HEK293 (cell line): Measurements from ENCODE around the gene NAXE.

Experiments used
- CTCF ChIA-PET: fragments of 350-600 bp; formaldehyde crosslinking; extraction: SDS; loops from one replicate; lab custom pipeline; 2021; ENCODE audit warnings: antibody characterized with exemption; lab: Yijun Ruan, JAX
- POLR2A ChIA-PET: fragments of 300-600 bp; formaldehyde crosslinking; extraction: SDS; loops from one replicate; lab custom pipeline; 2020; ENCODE audit warnings: antibody characterized with exemption, inconsistent platforms; lab: Yijun Ruan, JAX
- H3K27ac ChIP-seq: fragments of 200-500 bp; sonication (Bioruptor generic); 2 replicates; pipeline ENCODE4 v1.5.1; 2014; ENCODE audit warnings: low read depth, low read length, control low read depth, inconsistent platforms; ENCODE audit errors: extremely low read depth
- H3K36me3 ChIP-seq, 2 experiments: fragments of 200-500 bp in 1 of 2; sonication (Bioruptor generic) in 1 of 2; 1 replicate in 1 of 2; 2 replicates in 1 of 2; pipeline ENCODE4 v1.5.1; 2014 to 2017; ENCODE audit warnings: inconsistent platforms in 2 of 2, low read length in 2 of 2; ENCODE audit not compliant: control insufficient read depth in 2 of 2, insufficient read depth in 1 of 2
- H3K4me1 ChIP-seq: fragments of 200-500 bp; sonication (Bioruptor generic); 2 replicates; pipeline ENCODE4 v1.5.1; 2014; ENCODE audit warnings: mild to moderate bottlenecking, low read length, inconsistent platforms; ENCODE audit not compliant: control insufficient read depth, insufficient read depth
- H3K4me3 ChIP-seq: 2 replicates; pipeline ENCODE4 v1.5.1; 2011; ENCODE audit warnings: low read depth, mild to moderate bottlenecking, control low read depth, low read length, moderate library complexity
- H3K9me3 ChIP-seq: fragments of 200-500 bp; sonication (Bioruptor generic); 2 replicates; pipeline ENCODE4 v1.5.1; 2014; ENCODE audit warnings: low read depth, low read length, inconsistent platforms; ENCODE audit not compliant: control insufficient read depth, insufficient read depth
- HOXA7 ChIP-seq: sonication (generic); formaldehyde crosslinking; IDR thresholded peaks from 2 replicates; pipeline ENCODE4 v1.8.1; 2022; ENCODE audit warnings: missing genetic modification reagents, borderline replicate concordance
- HOXD13 ChIP-seq: sonication (generic); formaldehyde crosslinking; IDR thresholded peaks from 2 replicates; pipeline ENCODE4 v1.8.0; 2022; ENCODE audit warnings: missing genetic modification reagents, borderline replicate concordance
- PRDM1 ChIP-seq: fragments of 450-650 bp; formaldehyde crosslinking; IDR thresholded peaks from 2 replicates; pipeline ENCODE4; 2016; ENCODE audit warnings: missing biosample characterization, missing genetic modification characterization
- ZNF140 ChIP-seq: fragments of 450-650 bp; formaldehyde crosslinking; IDR thresholded peaks from 2 replicates; pipeline ENCODE4 v1.5.1; 2016; ENCODE audit warnings: missing biosample characterization, missing genetic modification characterization
- ZNF157 ChIP-seq: fragments of 450-650 bp; formaldehyde crosslinking; IDR thresholded peaks from 2 replicates; pipeline ENCODE4 v1.5.1; 2016; ENCODE audit warnings: missing biosample characterization, missing genetic modification characterization
- ZNF174 ChIP-seq: fragments of 450-650 bp; formaldehyde crosslinking; IDR thresholded peaks from 2 replicates; pipeline ENCODE4 v1.5.0; 2017; ENCODE audit warnings: missing biosample characterization, mild to moderate bottlenecking, missing genetic modification characterization
- ZNF19 ChIP-seq: fragments of 450-650 bp; formaldehyde crosslinking; IDR thresholded peaks from 2 replicates; pipeline ENCODE4; 2016; ENCODE audit warnings: missing biosample characterization, missing genetic modification characterization, low read depth
- ZNF274 ChIP-seq, 2 experiments: fragments of 200-500 bp in 1 of 2; fragments of 450-650 bp in 1 of 2; sonication (Bioruptor generic) in 1 of 2; formaldehyde crosslinking in 1 of 2; IDR thresholded peaks; 2 replicates each; pipeline versions ENCODE4 v1.5.1 to v1.6.1; 2014 to 2016; ENCODE audit warnings: borderline replicate concordance in 1 of 2, inconsistent platforms in 1 of 2, low read length in 1 of 2, missing biosample characterization in 1 of 2, missing genetic modification characterization in 1 of 2
- ZNF335 ChIP-seq: fragments of 450-650 bp; formaldehyde crosslinking; conservative IDR thresholded peaks from 2 replicates; pipeline ENCODE4 v1.5.1; 2016; ENCODE audit warnings: missing biosample characterization, missing genetic modification characterization
- ZNF544 ChIP-seq: fragments of 450-650 bp; formaldehyde crosslinking; IDR thresholded peaks from 2 replicates; pipeline ENCODE4 v1.5.0; 2017; ENCODE audit warnings: missing biosample characterization, missing genetic modification characterization
- ZNF585B ChIP-seq: fragments of 450-650 bp; formaldehyde crosslinking; IDR thresholded peaks from 2 replicates; pipeline ENCODE4 v1.5.1; 2016; ENCODE audit warnings: missing biosample characterization, missing genetic modification characterization
- ZNF670 ChIP-seq: fragments of 450-650 bp; formaldehyde crosslinking; IDR thresholded peaks from 2 replicates; pipeline ENCODE4 v1.5.1; 2016; ENCODE audit warnings: missing biosample characterization, missing genetic modification characterization, low read depth
- ZNF747 ChIP-seq: fragments of 450-650 bp; formaldehyde crosslinking; IDR thresholded peaks from 2 replicates; pipeline ENCODE4 v1.5.1; 2016; ENCODE audit warnings: missing biosample characterization, missing genetic modification characterization
- ZNF768 ChIP-seq: fragments of 450-650 bp; formaldehyde crosslinking; IDR thresholded peaks from 2 replicates; pipeline ENCODE4 v1.5.1; 2018; ENCODE audit warnings: missing biosample characterization, mild to moderate bottlenecking, missing genetic modification characterization
- ZNF837 ChIP-seq: fragments of 450-650 bp; formaldehyde crosslinking; IDR thresholded peaks from 2 replicates; pipeline ENCODE4 v1.5.1; 2016; ENCODE audit warnings: missing biosample characterization, missing genetic modification characterization
- TF ChIP-seq, protein P1 (sequence below): fragments of 450-650 bp; formaldehyde crosslinking; IDR thresholded peaks from 2 replicates; pipeline ENCODE4 v1.5.1; 2017; ENCODE audit warnings: missing biosample characterization, missing genetic modification characterization
- TF ChIP-seq, protein P2 (sequence below): fragments of 450-650 bp; formaldehyde crosslinking; IDR thresholded peaks from 2 replicates; pipeline ENCODE4 v1.5.1; 2016; ENCODE audit warnings: missing biosample characterization, missing genetic modification characterization, low read depth
- TF ChIP-seq, protein P3 (sequence below): sonication (generic); formaldehyde crosslinking; IDR thresholded peaks from 2 replicates; pipeline ENCODE4 v1.8.1; 2022; ENCODE audit warnings: mild to moderate bottlenecking, moderate library complexity, missing genetic modification reagents
- TF ChIP-seq, protein P4 (sequence below): fragments of 450-650 bp; formaldehyde crosslinking; IDR thresholded peaks from 2 replicates; pipeline ENCODE4 v1.5.1; 2016; ENCODE audit warnings: missing biosample characterization, missing genetic modification characterization
- TF ChIP-seq, protein P5 (sequence below): fragments of 450-650 bp; formaldehyde crosslinking; IDR thresholded peaks from 2 replicates; pipeline ENCODE4 v1.5.1; 2016; ENCODE audit warnings: missing biosample characterization, missing genetic modification characterization, low read depth

NAXE gene

DNA sequence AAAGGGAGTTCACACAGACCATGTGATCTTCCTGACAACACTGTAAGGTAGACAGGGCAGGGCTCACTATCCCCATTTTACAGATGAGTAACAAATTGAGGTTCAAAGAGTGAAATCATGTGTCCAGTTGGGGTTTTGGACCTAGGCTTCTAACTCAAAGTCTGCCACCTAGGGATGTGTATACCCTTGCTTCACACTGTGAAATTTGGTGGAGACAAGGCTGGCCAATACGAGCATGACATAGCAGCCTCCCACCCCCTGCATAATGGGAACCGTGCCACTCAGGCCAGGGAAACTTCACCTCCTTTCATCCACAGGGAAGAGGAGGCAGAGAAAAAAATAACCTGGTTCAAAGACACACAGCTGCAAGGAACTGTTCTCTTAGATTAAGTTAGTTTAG is 26.1 kb upstream of the NAXE start:
- Histone ChIP-seq H3K4me1 (no peaks in the 10 kb centered on the region), H3K9me3 (no peaks in the 10 kb centered on the region), H3K36me3 (peaks cover 38 to 89% of the 10 kb centered on the region in 2 experiments), H3K27ac (no peak overlapping the region), H3K4me3 (no peak overlapping the region)
- ChIA-PET CTCF (interaction anchor here (0.6 kb wide), 1 partner anchor 96 kb away, joined by 3 read pairs; no protein-coding TSS in a partner anchor), POLR2A (interaction anchor here (1.2 kb wide), 1 partner anchor 10 kb away, joined by 4 read pairs; no protein-coding TSS in a partner anchor)
- TF ChIP-seq HOXD13 (CRISPR knock-in tag) (no peak), ZNF670 (tag by site-specific recombination) (no peak), ZNF157 (tag by site-specific recombination) (no peak), HOXA7 (CRISPR knock-in tag) (no peak), ZNF768 (tag by site-specific recombination) (no peak), ZNF335 (no peak), ZNF747 (tag by site-specific recombination) (no peak), ZNF140 (tag by site-specific recombination) (no peak), ZNF274 (IDR thresholded peaks at IDR 0.05; ENCODE audit: low read length) (no peak), ZNF274 (tag by site-specific recombination; IDR thresholded peaks at IDR 0.05; ENCODE audit: borderline replicate concordance) (no peak), ZNF837 (no peak), ZNF19 (tag by site-specific recombination) (no peak), ZNF544 (tag by site-specific recombination) (no peak), PRDM1 (tag by site-specific recombination) (no peak), ZNF585B (tag by site-specific recombination) (no peak), ZNF174 (tag by site-specific recombination) (no peak)
- TF ChIP-seq, protein P1, sequence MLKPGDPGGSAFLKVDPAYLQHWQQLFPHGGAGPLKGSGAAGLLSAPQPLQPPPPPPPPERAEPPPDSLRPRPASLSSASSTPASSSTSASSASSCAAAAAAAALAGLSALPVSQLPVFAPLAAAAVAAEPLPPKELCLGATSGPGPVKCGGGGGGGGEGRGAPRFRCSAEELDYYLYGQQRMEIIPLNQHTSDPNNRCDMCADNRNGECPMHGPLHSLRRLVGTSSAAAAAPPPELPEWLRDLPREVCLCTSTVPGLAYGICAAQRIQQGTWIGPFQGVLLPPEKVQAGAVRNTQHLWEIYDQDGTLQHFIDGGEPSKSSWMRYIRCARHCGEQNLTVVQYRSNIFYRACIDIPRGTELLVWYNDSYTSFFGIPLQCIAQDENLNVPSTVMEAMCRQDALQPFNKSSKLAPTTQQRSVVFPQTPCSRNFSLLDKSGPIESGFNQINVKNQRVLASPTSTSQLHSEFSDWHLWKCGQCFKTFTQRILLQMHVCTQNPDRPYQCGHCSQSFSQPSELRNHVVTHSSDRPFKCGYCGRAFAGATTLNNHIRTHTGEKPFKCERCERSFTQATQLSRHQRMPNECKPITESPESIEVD (tag by site-specific recombination) = no peak
- TF ChIP-seq, protein P2, sequence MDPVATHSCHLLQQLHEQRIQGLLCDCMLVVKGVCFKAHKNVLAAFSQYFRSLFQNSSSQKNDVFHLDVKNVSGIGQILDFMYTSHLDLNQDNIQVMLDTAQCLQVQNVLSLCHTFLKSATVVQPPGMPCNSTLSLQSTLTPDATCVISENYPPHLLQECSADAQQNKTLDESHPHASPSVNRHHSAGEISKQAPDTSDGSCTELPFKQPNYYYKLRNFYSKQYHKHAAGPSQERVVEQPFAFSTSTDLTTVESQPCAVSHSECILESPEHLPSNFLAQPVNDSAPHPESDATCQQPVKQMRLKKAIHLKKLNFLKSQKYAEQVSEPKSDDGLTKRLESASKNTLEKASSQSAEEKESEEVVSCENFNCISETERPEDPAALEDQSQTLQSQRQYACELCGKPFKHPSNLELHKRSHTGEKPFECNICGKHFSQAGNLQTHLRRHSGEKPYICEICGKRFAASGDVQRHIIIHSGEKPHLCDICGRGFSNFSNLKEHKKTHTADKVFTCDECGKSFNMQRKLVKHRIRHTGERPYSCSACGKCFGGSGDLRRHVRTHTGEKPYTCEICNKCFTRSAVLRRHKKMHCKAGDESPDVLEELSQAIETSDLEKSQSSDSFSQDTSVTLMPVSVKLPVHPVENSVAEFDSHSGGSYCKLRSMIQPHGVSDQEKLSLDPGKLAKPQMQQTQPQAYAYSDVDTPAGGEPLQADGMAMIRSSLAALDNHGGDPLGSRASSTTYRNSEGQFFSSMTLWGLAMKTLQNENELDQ (tag by site-specific recombination) = no peak
- TF ChIP-seq, protein P3, sequence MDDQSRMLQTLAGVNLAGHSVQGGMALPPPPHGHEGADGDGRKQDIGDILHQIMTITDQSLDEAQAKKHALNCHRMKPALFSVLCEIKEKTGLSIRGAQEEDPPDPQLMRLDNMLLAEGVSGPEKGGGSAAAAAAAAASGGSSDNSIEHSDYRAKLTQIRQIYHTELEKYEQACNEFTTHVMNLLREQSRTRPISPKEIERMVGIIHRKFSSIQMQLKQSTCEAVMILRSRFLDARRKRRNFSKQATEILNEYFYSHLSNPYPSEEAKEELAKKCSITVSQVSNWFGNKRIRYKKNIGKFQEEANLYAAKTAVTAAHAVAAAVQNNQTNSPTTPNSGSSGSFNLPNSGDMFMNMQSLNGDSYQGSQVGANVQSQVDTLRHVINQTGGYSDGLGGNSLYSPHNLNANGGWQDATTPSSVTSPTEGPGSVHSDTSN = no peak
- TF ChIP-seq, protein P4, sequence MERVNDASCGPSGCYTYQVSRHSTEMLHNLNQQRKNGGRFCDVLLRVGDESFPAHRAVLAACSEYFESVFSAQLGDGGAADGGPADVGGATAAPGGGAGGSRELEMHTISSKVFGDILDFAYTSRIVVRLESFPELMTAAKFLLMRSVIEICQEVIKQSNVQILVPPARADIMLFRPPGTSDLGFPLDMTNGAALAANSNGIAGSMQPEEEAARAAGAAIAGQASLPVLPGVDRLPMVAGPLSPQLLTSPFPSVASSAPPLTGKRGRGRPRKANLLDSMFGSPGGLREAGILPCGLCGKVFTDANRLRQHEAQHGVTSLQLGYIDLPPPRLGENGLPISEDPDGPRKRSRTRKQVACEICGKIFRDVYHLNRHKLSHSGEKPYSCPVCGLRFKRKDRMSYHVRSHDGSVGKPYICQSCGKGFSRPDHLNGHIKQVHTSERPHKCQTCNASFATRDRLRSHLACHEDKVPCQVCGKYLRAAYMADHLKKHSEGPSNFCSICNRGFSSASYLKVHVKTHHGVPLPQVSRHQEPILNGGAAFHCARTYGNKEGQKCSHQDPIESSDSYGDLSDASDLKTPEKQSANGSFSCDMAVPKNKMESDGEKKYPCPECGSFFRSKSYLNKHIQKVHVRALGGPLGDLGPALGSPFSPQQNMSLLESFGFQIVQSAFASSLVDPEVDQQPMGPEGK (tag by site-specific recombination) = no peak
- TF ChIP-seq, protein P5, sequence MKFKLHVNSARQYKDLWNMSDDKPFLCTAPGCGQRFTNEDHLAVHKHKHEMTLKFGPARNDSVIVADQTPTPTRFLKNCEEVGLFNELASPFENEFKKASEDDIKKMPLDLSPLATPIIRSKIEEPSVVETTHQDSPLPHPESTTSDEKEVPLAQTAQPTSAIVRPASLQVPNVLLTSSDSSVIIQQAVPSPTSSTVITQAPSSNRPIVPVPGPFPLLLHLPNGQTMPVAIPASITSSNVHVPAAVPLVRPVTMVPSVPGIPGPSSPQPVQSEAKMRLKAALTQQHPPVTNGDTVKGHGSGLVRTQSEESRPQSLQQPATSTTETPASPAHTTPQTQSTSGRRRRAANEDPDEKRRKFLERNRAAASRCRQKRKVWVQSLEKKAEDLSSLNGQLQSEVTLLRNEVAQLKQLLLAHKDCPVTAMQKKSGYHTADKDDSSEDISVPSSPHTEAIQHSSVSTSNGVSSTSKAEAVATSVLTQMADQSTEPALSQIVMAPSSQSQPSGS (tag by site-specific recombination) = no peak
